AG09319 (cell line): Measurements from ENCODE around the gene C1orf141.
"Not testable (repeated sequence)": the region's sequence is repeated elsewhere in the genome, so short reads cannot be mapped to it uniquely, and the experiment has no call there.

Experiments used
- DNase-seq: peaks from one replicate; pipeline ENCODE4 v3.0.0-alpha.2; 2010; ENCODE audit warnings: low read depth; ENCODE audit errors: extremely low read depth
- CTCF ChIP-seq: IDR thresholded peaks from 2 replicates; pipeline ENCODE4 v1.5.1; 2011; ENCODE audit warnings: low read depth, mild to moderate bottlenecking, inconsistent platforms, low read length, moderate library complexity

C1orf141 gene

GRCh38 chr1:67142931-67143330 lies 8.2 kb upstream of the C1orf141 start:
- no peak for TF ChIP-seq CTCF
- no peak for DNase-seq

- DNase-seq: not testable (repeated sequence)
Measured at GRCh38 chr1:67141832-67142231, 7.1 kb upstream of the C1orf141 start.

- no peak for DNase-seq
- TF ChIP-seq CTCF: no peak
Measured at GRCh38 chr1:67140460-67140859, 5.7 kb upstream of the C1orf141 start.

GRCh38 chr1:67138813-67139499 lies 4.2 kb upstream of the C1orf141 start:
- no peak for TF ChIP-seq CTCF
- DNase-seq: no peak

DNA sequence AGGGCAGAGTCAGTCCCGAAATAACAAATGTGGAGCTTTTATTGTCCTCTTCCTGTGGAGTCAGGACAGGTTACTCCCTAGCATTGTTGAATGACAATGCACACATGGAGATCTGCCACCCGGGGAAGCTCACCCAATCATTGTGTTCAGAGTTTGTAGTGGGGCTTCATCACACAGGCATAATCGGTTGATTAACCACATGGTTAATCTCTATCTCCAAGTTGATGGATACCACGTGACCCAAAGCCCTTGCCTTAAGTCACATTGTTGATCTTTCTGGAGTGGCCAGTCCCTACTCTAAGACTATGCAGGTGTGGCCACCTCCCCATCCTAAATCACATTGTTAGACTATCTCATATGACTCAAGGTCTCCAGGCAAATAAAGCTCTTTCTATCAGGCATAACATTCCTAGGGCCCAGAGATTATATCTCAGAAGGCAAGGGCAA lies 2.6 kb upstream of the C1orf141 start:
- no peak for DNase-seq
- TF ChIP-seq CTCF: no peak

GRCh38 chr1:67135354-67135753 lies 584 bp upstream of the C1orf141 start:
- no peak for TF ChIP-seq CTCF
- DNase-seq: peak; percentile 53

GRCh38 chr1:67133177-67133576 lies 1.6 kb downstream of the C1orf141 start:
- no peak for DNase-seq
- TF ChIP-seq CTCF: no peak

DNA sequence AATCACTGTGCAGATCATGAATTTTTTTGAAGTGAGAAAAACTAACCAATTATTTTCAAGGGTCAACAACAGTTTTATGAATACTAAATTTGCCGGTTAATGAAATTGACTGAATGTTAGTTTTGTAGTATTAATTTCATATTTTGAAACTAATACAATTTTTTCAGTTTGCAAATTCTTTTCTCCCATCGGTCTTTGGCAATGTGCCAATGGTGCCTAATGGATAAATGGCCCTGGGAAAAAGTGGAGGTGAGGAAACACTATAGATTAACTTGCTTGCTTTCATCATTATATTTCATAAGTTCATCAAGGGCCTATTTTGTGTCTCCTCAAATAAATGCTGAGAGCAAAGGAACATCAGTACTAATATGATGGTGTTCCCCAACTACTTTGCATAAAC lies 4.1 kb downstream of the C1orf141 start:
- no peak for DNase-seq

More for the DNA sequence above, 4.1 kb downstream of the C1orf141 start:
- TF ChIP-seq CTCF: no peak
